Smooth muscle cell (in vitro differentiated cells): ENCODE measurements around the gene ASTN2. TPM values are rescaled to one million over a fixed set of nuclear protein-coding genes. Genes with fewer than 3 reads are reported as not detected.
"Not testable (repeated sequence)": the region's sequence is repeated elsewhere in the genome, so short reads cannot be mapped to it uniquely, and the experiment has no call there.

Experiments
- DNase-seq: peaks from one replicate; lab custom pipeline; 2025; ENCODE audit not compliant: unreplicated experiment; lab: John Stamatoyannopoulos, UW
- H2AFZ ChIP-seq: fragments of 200-600 bp; sonication (generic); 2 replicates; pipeline ENCODE4 v1.6.0; 2016; ENCODE audit warnings: antibody characterized with exemption, low read depth, mild to moderate bottlenecking
- H3F3A ChIP-seq: fragments of 200-600 bp; sonication (generic); 2 replicates; pipeline ENCODE4 v1.6.0; 2017; ENCODE audit warnings: antibody characterized with exemption, low read depth
- H3K27ac ChIP-seq: fragments of 200-600 bp; sonication (generic); 2 replicates; pipeline ENCODE4 v1.5.1; 2016; ENCODE audit warnings: low read depth, mild to moderate bottlenecking
- H3K27me3 ChIP-seq: fragments of 200-600 bp; sonication (generic); 2 replicates; pipeline ENCODE4 v1.6.1; 2016; ENCODE audit warnings: low read depth, mild to moderate bottlenecking
- H3K36me3 ChIP-seq: fragments of 200-600 bp; sonication (generic); 2 replicates; pipeline ENCODE4 v1.5.1; 2016; ENCODE audit warnings: low read depth
- H3K4me1 ChIP-seq: fragments of 200-600 bp; sonication (generic); 2 replicates; pipeline ENCODE4 v1.5.1; 2016; ENCODE audit warnings: low read depth
- H3K4me2 ChIP-seq: fragments of 200-600 bp; sonication (generic); 2 replicates; pipeline ENCODE4 v1.6.0; 2016; ENCODE audit warnings: mild to moderate bottlenecking
- H3K4me3 ChIP-seq: fragments of 200-600 bp; sonication (generic); 2 replicates; pipeline ENCODE4 v1.5.1; 2016; ENCODE audit warnings: mild to moderate bottlenecking
- H3K79me2 ChIP-seq: fragments of 200-600 bp; sonication (generic); 2 replicates; pipeline ENCODE4 v1.6.0; 2016; ENCODE audit warnings: low read depth, mild to moderate bottlenecking
- H3K9ac ChIP-seq: fragments of 200-600 bp; sonication (generic); 2 replicates; pipeline ENCODE4 v1.6.0; 2016; ENCODE audit warnings: low read depth
- H3K9me3 ChIP-seq: fragments of 200-600 bp; sonication (generic); replicated peaks from 2 replicates; pipeline ENCODE4 v1.5.1; 2016; ENCODE audit warnings: low read depth
- H4K20me1 ChIP-seq: fragments of 200-600 bp; sonication (generic); 2 replicates; pipeline ENCODE4 v1.6.0; 2016; ENCODE audit warnings: low read depth
- CTCF ChIP-seq: fragments of 200-600 bp; sonication (generic); IDR thresholded peaks from 2 replicates; pipeline ENCODE4 v1.5.1; 2017; ENCODE audit warnings: borderline replicate concordance, mild to moderate bottlenecking, antibody characterized with exemption; ENCODE audit not compliant: insufficient read depth, poor library complexity, severe bottlenecking
- WGBS: methylation state at CpG from one replicate; pipeline ENCODE4 v1.1.7; 2016; ENCODE audit warnings: low lambda C conversion rate; 5-methylcytosine and 5-hydroxymethylcytosine counted together
- polyA plus RNA-seq: library from polyadenylated mRNA; unstranded; fragments of >200 nt; fragmentation: Nextera tagmentation; extraction: Ambion mirVana; gene quantifications from 2 replicates; pipeline ENCODE4 v1.2.1, GENCODE V29; 2016
- total RNA-seq: library from RNA; depleted of rRNA; stranded (reverse); fragments of >200 nt; gene quantifications from 2 replicates; pipeline ENCODE4 v1.2.3, GENCODE V29; 2014

Gene ASTN2
- total and polyA plus RNA-seq, 2 experiments from 2014 or later: 6.5 to 6.7 TPM

GRCh38 chr9:116901260-116901659 lies 513.6 kb downstream of the ASTN2 start:
- H3K4me1 ChIP-seq: peaks cover 10% of the 10 kb centered on the region
- no peak overlapping the region for H3K27ac ChIP-seq
- no peaks in the 10 kb centered on the region for H3K27me3 ChIP-seq
- H3K9ac ChIP-seq: no peak overlapping the region
- no peak overlapping the region for H3K4me2 ChIP-seq
- H4K20me1 ChIP-seq: no peaks in the 10 kb centered on the region
- H3K36me3 ChIP-seq: no peaks in the 10 kb centered on the region
- H3F3A ChIP-seq: no peaks in the 10 kb centered on the region
- no peak for TF ChIP-seq CTCF
- H3K79me2 ChIP-seq: no peaks in the 10 kb centered on the region
- H3K9me3 ChIP-seq: no peaks in the 10 kb centered on the region
- H3K4me3 ChIP-seq: no peak overlapping the region
- H2AFZ ChIP-seq: no peak overlapping the region
- 81% methylated on average over 1 of the region's 1 CpG for WGBS
- no peak for DNase-seq

- TF ChIP-seq CTCF: no peak
- Histone ChIP-seq H3K79me2 (no peaks in the 10 kb centered on the region), H3K36me3 (no peaks in the 10 kb centered on the region), H3K9ac (no peak overlapping the region), H3K4me1 (peaks cover 10% of the 10 kb centered on the region), H4K20me1 (no peaks in the 10 kb centered on the region), H3F3A (no peaks in the 10 kb centered on the region), H3K9me3 (no peaks in the 10 kb centered on the region), H3K4me2 (no peak overlapping the region), H3K27ac (no peak overlapping the region), H2AFZ (no peak overlapping the region), H3K4me3 (no peak overlapping the region), H3K27me3 (no peaks in the 10 kb centered on the region)
- DNase-seq: no peak
- WGBS: 83% methylated on average over 6 of the region's 6 CpGs
Measured at GRCh38 chr9:116900543-116900942, 514.3 kb downstream of the ASTN2 start.

- no peak overlapping the region for H3K4me2 ChIP-seq
- H3K4me1 ChIP-seq: peaks cover 7% of the 10 kb centered on the region
- no peaks in the 10 kb centered on the region for H3F3A ChIP-seq
- no peak overlapping the region for H2AFZ ChIP-seq
- no peak overlapping the region for H3K27ac ChIP-seq
- H3K36me3 ChIP-seq: no peaks in the 10 kb centered on the region
- H3K9me3 ChIP-seq: no peaks in the 10 kb centered on the region
- H3K9ac ChIP-seq: no peak overlapping the region
- H4K20me1 ChIP-seq: no peaks in the 10 kb centered on the region
- no peak for DNase-seq
- H3K79me2 ChIP-seq: no peaks in the 10 kb centered on the region
- TF ChIP-seq CTCF: no peak
- no peaks in the 10 kb centered on the region for H3K27me3 ChIP-seq
- 32% methylated on average over 1 of the region's 1 CpG for WGBS
- no peak overlapping the region for H3K4me3 ChIP-seq
Measured at GRCh38 chr9:116900007-116900367, 514.9 kb downstream of the ASTN2 start.

- H3K9ac ChIP-seq: no peak overlapping the region
- no peak overlapping the region for H3K4me3 ChIP-seq
- no peaks in the 10 kb centered on the region for H3K27me3 ChIP-seq
- no peak for DNase-seq
- no peak overlapping the region for H2AFZ ChIP-seq
- no peaks in the 10 kb centered on the region for H3F3A ChIP-seq
- no peak overlapping the region for H3K27ac ChIP-seq
- no peaks in the 10 kb centered on the region for H4K20me1 ChIP-seq
- 2% methylated on average over 2 of the region's 2 CpGs for WGBS
- H3K79me2 ChIP-seq: no peaks in the 10 kb centered on the region
- H3K9me3 ChIP-seq: no peaks in the 10 kb centered on the region
- TF ChIP-seq CTCF: no peak
- H3K36me3 ChIP-seq: no peaks in the 10 kb centered on the region
- H3K4me1 ChIP-seq: peaks cover 2% of the 10 kb centered on the region
- no peak overlapping the region for H3K4me2 ChIP-seq
Measured at GRCh38 chr9:116899337-116900006, 515.4 kb downstream of the ASTN2 start.

GRCh38 chr9:116898131-116898530 lies 516.7 kb downstream of the ASTN2 start:
- H3K4me2 ChIP-seq, H4K20me1 ChIP-seq, H3K27me3 ChIP-seq, H3K4me3 ChIP-seq, H3F3A ChIP-seq, H3K79me2 ChIP-seq, H2AFZ ChIP-seq, H3K27ac ChIP-seq, H3K36me3 ChIP-seq, DNase-seq, H3K9me3 ChIP-seq, H3K9ac ChIP-seq, H3K4me1 ChIP-seq: not testable (repeated sequence)
- 91% methylated on average over 5 of the region's 5 CpGs for WGBS
